ENCODE measurements around the gene MYL12A. TPM values are rescaled to one million over a fixed set of nuclear protein-coding genes. Genes with fewer than 3 reads are reported as not detected.

Gene MYL12A
- total and polyA plus RNA-seq, 2 of the 13 experiments (the other 11 are each of a cell fraction or from before 2014, with no cell fraction given): 261 to 277 TPM

DNA sequence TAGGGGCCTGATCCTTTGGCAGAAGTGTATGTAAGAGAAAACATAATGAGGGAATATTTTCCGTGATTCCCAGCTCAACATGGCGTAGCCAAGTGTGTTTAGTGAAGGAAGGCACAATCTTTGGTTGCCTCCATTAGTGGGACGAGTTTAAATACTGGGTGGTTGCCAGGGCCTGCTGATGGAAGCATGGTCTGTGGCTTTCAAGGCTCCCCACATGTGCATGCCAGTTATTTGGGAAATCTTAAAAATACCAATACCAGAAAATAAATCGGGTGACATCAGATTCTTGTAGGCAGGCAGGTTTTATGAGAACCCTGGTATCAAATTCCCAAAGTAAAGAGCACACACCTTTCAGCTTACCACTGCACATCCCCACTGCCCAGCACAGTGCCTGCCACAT lies 7.1 kb downstream of the MYL12A start:
- Histone ChIP-seq H2AFZ (ENCODE audit: low read length) (no peak overlapping the region), H3K9me3 (ENCODE audit: low read length) (no peaks in the 10 kb centered on the region), H3K9ac (ENCODE audit: insufficient read depth, low read depth, low read length) (no peak overlapping the region), H3K27ac (ENCODE audit: extremely low read length, insufficient read depth, low read length) (no peak overlapping the region), H3K4me2 (ENCODE audit: low read depth, low read length) (no peak overlapping the region), H3K4me1 (ENCODE audit: insufficient read depth, low read length) (peaks cover 70% of the 10 kb centered on the region), H3K4me3 (replicated peaks in 1 of 3; ENCODE audit: insufficient read depth in 1 of 3, low read depth in 2 of 3, low read length in 3 of 3) (no peak overlapping the region), H4K20me1 (ENCODE audit: insufficient read depth, low read length) (peaks cover 3% of the 10 kb centered on the region; the same call in 1 of the 2 replicates), H3K36me3 (replicated peaks in 1 of 2; ENCODE audit: control insufficient read depth in 1 of 2, insufficient read depth in 2 of 2, low read length in 2 of 2) (peaks cover 4 to 27% of the 10 kb centered on the region in 2 experiments; a peak in 4 of 5 replicates), H3K79me2 (ENCODE audit: insufficient read depth, low read length) (peaks cover 40% of the 10 kb centered on the region), H3K27me3 (ENCODE audit: control insufficient read depth in 1 of 2, insufficient read depth in 2 of 2, low read length in 2 of 2) (no peaks in the 10 kb centered on the region)
- in situ Hi-C loops (cut with HindIII; ENCODE audit: extremely low pct_ligation_motif_present, low pct_unique_long_range_greater_than_20kb) (no loop called here), intact Hi-C loops (cut with micrococcal nuclease; ENCODE audit: unreplicated experiment) (no loop called here)
- BruUV-seq (replicated peaks): no TSS peak
- 100% methylated on average over 4 of the region's 4 CpGs for WGBS (ENCODE audit: low lambda C conversion rate)
- FAIRE-seq: no peak
- no peak for ATAC-seq
- no peak for DNase-seq (ENCODE audit: low spot score)
- ChIA-PET POLR2A (interaction anchor here (3.6 kb wide), 1 partner anchor 7 kb away, joined by 48 read pairs; the partner anchor contains the start of gene MYL12A), CTCF (ENCODE audit: low intra/inter-chr PET ratio, low total read pairs) (no interaction called here)
- TF ChIP-seq ZNF609 (CRISPR knock-in tag; IDR thresholded peaks at IDR 0.05; ENCODE audit: borderline replicate concordance): no peak
- no peak for TF ChIP-seq ZSCAN12 (CRISPR knock-in tag; IDR thresholded peaks at IDR 0.05)
- TF ChIP-seq IRF2 (CRISPR knock-in tag; IDR thresholded peaks at IDR 0.05): no peak
- no peak for TF ChIP-seq FOXJ3 (CRISPR knock-in tag; IDR thresholded peaks at IDR 0.05; ENCODE audit: borderline replicate concordance)
- TF ChIP-seq NONO (IDR thresholded peaks at IDR 0.05): no peak
- no peak for TF ChIP-seq NONO (CRISPR knock-in tag; conservative IDR thresholded peaks at IDR 0.05)
- TF ChIP-seq YEATS4 (CRISPR knock-in tag; IDR thresholded peaks at IDR 0.05; ENCODE audit: borderline replicate concordance): no peak
- TF ChIP-seq, protein P1, sequence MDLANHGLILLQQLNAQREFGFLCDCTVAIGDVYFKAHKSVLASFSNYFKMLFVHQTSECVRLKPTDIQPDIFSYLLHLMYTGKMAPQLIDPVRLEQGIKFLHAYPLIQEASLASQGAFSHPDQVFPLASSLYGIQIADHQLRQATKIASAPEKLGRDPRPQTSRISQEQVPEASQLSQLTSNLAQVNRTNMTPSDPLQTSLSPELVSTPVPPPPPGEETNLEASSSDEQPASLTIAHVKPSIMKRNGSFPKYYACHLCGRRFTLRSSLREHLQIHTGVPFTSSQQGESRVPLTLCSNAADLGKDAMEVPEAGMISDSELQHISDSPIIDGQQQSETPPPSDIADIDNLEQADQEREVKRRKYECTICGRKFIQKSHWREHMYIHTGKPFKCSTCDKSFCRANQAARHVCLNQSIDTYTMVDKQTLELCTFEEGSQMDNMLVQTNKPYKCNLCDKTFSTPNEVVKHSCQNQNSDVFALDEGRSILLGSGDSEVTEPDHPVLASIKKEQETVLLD (CRISPR knock-in tag; IDR thresholded peaks at IDR 0.05; ENCODE audit: low read depth): no peak
- no peak for TF ChIP-seq ZNF207 (IDR thresholded peaks at IDR 0.05; ENCODE audit: borderline replicate concordance)
- no peak for TF ChIP-seq ZFP36 (IDR thresholded peaks at IDR 0.05; ENCODE audit: borderline replicate concordance, low read depth, low read length, partially characterized antibody)
- no peak for TF ChIP-seq ZNF44 (CRISPR knock-in tag; IDR thresholded peaks at IDR 0.05)
- TF ChIP-seq CREBL2 (CRISPR knock-in tag; IDR thresholded peaks at IDR 0.05; ENCODE audit: borderline replicate concordance): no peak
- no peak for TF ChIP-seq ZNF101 (CRISPR knock-in tag; IDR thresholded peaks at IDR 0.05; ENCODE audit: borderline replicate concordance, low read depth)
- TF ChIP-seq, protein P2, sequence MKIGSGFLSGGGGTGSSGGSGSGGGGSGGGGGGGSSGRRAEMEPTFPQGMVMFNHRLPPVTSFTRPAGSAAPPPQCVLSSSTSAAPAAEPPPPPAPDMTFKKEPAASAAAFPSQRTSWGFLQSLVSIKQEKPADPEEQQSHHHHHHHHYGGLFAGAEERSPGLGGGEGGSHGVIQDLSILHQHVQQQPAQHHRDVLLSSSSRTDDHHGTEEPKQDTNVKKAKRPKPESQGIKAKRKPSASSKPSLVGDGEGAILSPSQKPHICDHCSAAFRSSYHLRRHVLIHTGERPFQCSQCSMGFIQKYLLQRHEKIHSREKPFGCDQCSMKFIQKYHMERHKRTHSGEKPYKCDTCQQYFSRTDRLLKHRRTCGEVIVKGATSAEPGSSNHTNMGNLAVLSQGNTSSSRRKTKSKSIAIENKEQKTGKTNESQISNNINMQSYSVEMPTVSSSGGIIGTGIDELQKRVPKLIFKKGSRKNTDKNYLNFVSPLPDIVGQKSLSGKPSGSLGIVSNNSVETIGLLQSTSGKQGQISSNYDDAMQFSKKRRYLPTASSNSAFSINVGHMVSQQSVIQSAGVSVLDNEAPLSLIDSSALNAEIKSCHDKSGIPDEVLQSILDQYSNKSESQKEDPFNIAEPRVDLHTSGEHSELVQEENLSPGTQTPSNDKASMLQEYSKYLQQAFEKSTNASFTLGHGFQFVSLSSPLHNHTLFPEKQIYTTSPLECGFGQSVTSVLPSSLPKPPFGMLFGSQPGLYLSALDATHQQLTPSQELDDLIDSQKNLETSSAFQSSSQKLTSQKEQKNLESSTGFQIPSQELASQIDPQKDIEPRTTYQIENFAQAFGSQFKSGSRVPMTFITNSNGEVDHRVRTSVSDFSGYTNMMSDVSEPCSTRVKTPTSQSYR (CRISPR knock-in tag; IDR thresholded peaks at IDR 0.05; ENCODE audit: borderline replicate concordance): no peak
- no peak for TF ChIP-seq TBX3 (IDR thresholded peaks at IDR 0.05; ENCODE audit: borderline replicate concordance)
- no peak for TF ChIP-seq FOXC1 (CRISPR knock-in tag; IDR thresholded peaks at IDR 0.05; ENCODE audit: borderline replicate concordance)
